HTR-8/SVneo (cell line): ENCODE results near the gene FAM171A1.
"Not testable (repeated sequence)": the region's sequence is repeated elsewhere in the genome, so short reads cannot be mapped to it uniquely, and the experiment has no call there.

Experiments
- DNase-seq: peaks from one replicate; pipeline ENCODE4 v3.0.0; 2011; ENCODE audit warnings: low spot score, mixed read lengths; ENCODE audit not compliant: insufficient read length
- FAIRE-seq: peaks from 2 replicates; lab custom pipeline; 2011; peaks lifted over from hg19 to GRCh38; lab: Jason Lieb, UNC

The FAM171A1 gene

DNA sequence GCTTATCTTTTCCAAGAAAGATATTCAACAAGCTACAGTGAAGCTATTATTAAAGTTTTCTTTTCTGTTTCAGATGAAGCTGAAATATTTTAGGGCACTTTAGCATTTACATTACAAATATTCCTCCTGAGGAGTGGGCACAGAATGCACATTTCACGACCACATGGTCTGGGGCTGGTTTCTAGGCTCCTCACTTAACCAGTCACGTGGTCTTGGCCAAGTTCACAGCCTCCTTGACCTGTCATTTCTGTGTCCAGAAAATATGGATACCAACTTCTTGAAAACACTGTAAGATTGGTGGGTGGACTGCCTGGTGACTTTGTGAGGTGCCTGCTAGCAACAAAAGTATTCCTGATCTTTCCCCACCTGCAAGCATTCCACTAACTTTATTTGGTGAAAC lies 70.9 kb downstream of the FAM171A1 start:
- FAIRE-seq, result no peak
- DNase-seq, result no peak

DNA sequence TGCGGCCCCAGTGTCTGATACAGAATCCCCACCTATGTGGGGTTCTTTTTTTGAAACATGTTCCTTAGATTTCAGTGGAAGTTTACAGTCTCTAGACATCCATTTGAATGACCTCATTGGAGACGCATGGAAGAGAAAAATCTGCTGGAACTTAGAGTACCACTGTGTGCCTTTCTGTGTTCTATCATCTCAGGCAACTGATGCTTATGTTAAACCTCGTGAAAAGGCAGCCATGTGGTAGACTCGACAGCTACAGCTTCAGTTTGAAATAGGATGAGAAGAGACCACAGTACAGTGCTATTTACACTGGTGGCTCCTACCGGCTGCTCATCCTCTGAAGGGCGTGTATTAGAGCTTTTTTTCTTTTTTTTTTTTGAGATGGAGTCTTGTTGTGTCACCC lies 74.4 kb downstream of the FAM171A1 start:
- DNase-seq (no peak), FAIRE-seq (no peak)

DNA sequence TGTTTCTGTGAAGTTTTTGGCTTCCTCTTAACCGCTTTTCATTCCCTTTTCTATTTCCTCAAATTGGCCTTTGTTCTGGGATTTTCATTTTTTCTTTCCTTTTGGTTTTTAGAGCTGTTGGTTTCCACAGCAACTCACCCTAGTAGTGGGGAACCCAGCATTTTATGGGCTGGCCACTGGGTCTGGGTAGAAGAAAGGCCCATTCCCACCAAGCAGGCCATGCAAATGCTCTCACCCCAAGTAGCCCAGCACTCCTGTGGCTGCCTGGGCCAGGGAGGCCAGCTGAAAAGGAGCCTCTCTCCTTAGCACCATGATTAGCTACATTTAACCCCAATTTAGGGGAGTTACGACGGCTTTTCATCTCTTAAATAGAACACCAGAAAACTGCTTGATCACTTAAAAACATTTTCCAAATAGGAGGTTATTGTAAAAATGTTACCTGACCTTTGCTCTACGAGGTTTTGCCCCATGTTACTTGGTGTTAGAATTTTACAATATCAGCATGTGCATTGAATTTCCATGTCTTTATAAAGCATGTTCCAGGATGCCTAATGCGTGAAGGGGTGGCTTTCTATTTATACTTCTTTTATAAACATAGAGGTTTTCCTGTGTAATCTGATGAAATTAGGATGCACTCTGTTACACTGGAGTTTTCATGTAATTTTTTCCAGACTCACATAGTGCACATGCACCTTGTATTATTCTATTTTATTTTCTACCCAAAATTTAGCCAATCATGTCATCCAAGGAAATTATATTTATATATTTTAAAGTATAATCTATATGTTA lies 75.4 kb downstream of the FAM171A1 start:
- DNase-seq (no peak), FAIRE-seq (no peak)

DNA sequence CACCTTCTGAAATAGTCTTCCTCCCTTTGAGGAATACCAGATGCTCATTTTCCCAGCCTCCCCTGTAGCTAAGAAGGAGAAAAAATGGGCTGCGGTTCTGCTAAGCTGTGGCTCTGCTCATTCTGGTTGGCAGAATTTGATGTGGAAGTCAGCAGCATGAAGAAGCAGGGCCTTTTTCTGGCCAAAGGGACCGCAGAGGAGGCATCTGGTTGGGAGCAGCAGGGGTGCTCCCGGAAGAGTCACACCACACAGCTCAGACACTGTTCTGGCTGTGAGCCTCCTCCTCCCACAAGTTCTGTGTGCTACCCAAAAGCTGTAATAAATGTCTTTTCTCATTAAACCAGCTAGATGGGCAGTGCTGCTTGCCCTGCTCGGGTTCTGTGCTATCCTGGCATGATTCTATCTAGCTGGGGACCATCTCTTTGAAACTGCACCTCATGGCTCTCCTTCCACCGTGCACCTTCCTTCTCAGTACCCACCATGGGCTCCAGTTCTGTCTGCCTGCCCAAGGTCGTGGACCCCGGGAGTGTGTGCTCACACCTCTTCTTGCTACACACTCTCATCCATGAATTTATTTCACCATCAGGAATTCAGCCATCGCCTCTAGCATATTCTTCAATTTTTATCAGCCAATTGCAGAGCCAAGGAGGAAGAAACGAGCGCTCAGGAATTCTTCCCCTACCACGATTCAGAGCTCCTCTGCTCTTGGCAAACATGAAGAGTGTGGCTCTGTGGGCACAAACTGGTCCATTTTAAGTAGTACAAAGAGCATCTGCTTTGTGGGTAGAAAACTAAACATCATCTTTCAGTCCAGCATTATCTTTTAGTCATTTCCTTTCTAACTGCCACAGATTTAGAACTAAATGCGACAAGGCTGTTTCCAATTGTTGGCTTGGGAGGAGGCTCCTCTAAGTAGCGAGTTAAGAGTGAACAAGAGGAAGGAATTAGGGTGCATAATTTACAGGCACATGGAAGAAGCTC lies 76.9 kb downstream of the FAM171A1 start:
- DNase-seq (no peak), FAIRE-seq (no peak)

DNA sequence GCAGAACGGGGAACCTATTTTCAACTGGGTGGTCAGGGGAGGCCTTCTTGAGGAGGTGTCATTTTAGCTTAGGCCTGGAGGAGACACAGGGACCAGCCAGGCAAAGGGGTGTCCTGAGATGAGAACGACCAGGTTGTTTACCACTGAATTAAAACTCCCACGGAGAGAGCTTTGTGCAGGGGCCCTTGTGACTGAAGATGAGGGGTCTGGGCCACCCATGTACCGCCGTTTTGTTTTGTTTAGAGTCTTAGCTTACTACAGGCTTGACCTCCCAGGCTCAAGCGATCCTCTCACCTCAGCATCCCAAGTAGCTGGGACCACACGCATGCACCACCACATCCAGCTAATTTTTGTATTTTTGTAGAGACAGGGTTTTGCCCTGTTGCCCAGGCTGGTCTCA lies 80.4 kb downstream of the FAM171A1 start:
- DNase-seq (no peak), FAIRE-seq (no peak)

DNA sequence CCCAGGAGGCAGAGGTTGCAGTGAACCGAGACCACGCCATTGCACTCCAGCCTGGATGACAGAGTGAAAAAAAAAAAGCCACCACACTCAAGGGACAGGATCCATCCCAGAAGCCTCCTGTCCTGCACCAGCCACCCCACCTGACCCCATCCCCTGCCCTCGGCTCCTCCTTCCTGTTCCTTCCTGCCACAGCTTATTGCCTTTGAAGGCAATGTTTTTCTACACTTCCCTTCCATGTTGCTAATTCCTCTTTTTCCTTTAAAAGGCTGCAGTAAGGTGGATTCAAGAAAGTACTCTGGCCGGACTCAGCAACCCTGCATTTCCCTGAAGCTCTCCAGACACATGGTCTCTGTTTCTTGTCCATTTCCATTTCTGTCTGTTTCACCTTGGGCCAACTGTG lies 80.9 kb downstream of the FAM171A1 start:
- FAIRE-seq, result no peak

DNA sequence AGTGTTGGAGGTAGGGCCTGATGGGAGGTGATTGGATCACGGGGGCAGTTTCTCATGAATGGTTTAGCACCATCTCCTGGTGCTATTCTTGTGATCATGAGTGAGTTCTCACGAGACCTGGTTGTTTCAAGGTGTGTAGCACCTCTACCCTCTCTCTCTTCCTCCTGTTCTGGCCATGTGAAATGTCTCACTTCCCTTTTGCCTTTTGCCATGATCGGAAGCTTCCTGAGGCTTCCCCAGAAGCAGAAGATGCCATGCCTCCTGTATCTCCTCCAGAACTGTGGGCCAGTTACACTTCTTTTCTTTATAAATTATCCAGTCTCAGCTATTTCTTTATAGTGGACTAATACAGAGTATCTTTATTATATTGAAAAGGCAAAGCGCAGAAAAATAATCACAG lies 90.1 kb downstream of the FAM171A1 start:
- FAIRE-seq (no peak), DNase-seq (no peak)

More for the DNA sequence above, 80.9 kb downstream of the FAM171A1 start:
- no peak for DNase-seq

DNA sequence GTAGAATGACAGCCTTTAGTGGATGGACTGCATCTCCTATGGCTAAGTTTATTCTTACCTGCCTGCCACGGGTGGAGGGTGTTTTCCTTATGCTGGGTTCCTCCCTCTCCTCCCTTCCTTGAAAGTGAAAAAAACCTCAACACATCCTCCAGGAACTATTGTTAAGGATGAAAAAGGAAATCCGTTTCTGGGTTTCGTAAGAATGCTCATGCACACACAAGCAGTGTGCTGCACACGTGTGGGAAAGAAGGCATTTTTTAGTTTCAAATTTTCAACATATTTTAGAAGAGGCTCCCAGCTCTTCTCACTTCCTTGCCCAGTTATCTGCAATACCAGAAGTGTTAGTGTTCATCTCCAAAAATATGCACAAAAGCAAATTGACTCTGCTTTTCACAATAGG lies 90.6 kb downstream of the FAM171A1 start:
- DNase-seq (no peak), FAIRE-seq (no peak)

DNA sequence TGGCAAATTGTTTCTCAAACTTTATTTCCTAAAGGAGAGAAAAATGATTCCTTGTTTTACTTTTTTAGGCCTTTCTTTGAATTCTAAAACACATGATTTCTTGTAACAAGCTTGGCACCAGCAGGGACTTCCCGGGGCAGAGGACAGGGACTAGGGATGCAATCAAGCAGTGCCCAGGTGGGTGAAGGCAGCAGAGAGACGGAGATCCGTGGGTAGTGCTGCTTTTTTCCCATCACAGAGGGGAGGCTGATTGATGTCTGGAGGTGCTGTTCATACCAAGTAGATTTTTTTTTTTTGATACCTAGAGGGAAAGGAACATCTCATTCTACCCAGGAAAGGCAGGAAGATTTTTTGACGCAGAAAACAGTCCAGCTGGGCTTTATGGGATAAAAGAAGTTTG lies 91.9 kb downstream of the FAM171A1 start:
- no peak for FAIRE-seq
- no peak for DNase-seq

DNA sequence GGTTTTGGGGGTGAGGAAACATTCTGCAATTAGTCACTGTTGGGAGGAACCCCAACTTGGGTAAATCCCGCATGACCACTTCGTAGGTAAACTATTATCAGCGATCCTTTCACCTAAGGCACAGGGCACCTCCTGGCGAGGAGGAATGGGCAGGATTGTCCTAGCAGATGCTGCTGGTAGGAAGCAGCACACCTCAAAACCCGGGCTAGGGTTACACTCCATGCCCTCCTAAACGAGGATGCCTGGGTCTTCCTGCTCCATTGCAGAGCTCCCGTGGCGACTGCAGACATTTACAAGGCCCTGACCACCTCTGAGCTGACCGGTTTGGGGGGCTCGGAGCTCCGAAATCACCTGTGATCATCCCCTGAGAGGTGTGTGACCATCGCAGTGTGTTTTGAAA lies 92.3 kb downstream of the FAM171A1 start:
- DNase-seq (no peak), FAIRE-seq (no peak)

DNA sequence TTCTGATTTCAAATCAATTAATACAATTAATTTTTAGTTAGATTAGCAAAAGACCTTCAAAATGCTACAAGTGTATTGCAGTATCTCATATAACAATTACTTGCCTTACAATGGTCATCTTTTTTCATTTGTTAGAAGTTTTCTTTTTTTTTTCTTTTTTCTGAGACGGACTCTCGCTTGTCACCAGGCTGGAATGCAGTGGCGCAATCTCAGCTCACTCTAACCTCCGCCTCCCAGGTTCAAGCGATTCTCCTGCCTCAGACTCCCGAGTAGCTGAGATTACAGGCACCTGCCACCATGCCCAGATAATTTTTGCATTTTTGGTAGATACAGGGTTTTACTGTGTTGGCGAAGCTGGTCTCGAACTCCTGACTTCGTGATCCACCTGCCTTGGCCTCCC lies 95.0 kb downstream of the FAM171A1 start:
- FAIRE-seq, DNase-seq: not testable (repeated sequence)

DNA sequence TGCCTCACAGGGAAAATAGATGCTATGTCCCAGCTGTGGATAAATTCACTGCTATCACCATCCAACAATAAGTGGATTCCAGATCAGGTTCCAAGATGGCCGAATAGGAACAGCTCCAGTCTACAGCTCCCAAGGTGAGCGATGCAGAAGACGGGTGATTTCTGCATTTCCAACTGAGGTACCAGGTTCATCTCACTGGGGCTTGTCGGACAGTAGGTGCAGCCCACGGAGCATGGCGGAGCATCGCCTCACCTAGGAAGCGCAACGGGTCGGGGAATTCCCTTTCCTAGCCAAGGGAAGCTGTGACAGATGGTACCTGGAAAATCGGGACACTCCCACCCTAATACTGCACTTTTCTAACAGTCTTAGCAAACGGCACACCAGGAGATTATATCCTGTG lies 101.3 kb downstream of the FAM171A1 start:
- FAIRE-seq, result not testable (repeated sequence)

DNA sequence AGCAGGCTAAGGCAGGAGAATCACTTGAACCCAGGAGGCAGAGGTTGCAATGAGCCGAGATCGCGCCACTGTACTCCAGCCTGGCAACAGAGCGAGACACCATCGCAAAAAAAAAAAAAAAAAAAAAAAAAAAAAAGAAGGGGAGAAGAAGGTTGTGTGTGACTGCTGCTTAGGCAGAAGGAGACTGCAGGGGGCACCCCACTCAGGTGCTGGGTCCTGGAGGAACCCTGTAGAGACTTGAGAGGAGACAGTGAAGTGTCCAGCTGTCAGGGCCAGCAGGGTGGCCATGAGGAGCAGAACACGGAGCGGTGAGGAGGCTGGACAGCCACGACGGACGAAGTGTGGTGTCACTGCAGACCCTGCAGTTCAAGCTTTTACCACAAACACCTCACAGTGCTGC lies 103.6 kb downstream of the FAM171A1 start:
- DNase-seq (no peak), FAIRE-seq (no peak)

More for the DNA sequence above, 101.3 kb downstream of the FAM171A1 start:
- DNase-seq, result not testable (repeated sequence)

DNA sequence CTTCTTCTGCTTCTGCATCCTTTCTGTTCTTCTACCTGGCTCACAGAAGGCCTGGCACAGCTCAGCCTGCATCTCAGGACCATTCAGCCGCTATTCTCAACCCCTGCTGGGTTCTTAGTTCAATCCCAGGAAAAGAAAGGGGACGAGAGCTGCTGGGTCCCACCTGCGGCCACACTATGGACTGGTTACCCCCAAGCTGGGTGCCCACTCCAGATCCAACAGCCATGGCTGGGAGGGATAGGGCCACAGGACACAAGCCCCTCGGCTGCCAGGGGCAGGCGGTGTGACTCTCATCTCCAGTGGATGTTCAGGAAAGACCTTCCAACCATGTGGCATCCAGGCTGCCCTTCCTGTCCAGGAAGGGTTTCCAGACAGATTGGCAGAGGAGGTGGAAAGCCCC lies 105.0 kb downstream of the FAM171A1 start:
- DNase-seq, result no peak
- FAIRE-seq, result no peak

DNA sequence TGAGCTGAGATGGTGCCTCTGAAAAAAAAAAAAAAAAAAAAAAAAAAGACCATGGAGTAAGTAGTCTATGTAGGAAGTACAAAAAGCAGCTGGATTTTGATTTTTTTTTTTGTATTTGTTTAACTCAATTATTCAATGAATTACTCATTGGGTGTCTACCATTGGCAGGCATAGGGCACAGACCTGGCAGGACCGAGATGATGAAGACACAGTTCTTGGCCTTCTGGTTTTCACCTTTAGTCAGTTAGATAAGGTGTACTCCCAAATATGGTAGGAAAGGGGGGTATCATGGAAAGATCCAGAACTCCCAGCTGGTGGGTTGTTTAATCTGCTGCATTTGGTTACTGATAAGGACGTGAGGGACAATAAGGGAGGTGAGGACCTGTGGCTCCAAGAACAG lies 105.5 kb downstream of the FAM171A1 start:
- FAIRE-seq (no peak), DNase-seq (no peak)

DNA sequence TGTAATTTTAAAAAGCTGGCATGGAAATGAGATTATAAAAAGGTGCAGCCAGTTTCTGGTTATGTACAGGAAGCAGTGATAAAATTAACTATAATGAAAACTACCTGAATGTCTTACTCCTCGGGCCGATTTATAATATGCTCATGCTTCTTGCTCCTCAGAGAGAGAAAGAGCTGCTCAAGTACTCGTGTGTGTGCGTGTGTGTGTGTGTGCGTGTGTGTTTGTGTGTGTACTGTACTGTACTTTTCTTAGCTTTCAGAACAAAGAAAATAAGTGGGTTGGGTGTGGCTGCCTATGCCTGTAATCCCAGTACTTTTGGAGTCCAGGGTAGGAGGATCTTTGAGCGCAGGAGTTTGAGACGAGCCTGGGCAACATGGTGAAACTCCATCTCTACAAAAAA lies 106.0 kb downstream of the FAM171A1 start:
- FAIRE-seq, result no peak
- no peak for DNase-seq

DNA sequence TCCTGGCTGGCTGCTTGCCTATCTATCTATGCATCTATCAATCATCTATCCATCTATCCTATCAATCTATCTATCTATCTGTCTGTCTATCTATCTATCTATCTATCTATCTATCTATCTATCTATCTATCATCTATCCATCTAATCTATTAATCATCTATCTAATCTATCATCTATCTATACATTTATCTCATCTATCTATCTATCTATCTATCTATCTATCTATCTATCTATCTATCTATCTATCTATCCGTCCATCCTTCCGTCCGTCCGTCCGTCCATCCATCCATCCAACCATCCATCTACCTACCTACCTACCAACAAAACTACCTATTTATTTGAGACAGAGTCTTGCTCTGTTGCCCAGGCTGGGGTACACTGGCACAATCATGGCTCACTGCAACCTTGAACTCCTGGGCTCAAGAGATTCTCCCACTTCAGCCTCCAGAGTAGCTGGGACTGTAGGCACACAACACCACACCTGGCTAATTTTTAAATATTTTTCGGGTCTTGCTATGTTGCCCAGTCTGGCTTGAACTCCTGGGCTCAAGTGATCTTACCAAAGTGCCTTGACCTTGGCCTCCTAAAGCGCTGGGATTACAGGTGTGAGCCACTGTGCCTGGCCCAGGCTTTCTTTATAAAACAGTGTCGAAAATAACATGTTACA lies 107.3 kb downstream of the FAM171A1 start:
- FAIRE-seq (no peak), DNase-seq (no peak)

DNA sequence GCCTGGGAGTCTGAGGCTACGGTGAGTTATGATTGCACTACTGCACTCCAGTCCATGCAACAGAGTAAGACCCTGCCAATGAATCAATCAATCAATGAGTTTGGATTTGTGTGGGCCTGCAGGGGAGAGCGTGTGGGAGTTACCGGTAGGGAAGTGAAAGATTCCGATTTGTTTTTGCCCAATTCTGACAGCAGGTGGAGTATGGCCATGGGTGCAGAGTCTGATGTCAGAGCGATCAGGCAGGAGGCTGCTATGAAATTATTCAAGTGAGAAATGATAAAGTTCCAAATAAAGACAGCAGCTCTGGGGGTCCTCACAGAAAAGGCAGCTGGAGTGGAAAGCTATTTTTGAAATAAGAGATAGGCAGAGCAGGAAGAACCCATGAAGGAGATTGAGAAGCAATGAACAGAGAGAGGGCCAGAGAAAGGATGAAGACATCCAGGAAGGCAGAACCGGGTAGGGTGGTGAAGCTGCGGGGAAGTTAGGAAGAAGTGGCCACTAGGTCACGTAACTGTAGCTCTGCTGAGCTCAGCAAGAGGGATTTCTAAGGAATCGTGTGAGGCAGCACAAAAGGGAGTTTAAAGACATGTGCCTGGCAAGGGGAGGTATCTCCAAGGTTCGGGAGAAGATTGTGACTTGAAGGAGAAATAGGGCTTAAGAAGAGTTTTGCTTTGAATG lies 108.9 kb downstream of the FAM171A1 start:
- no peak for DNase-seq
- FAIRE-seq, result no peak

DNA sequence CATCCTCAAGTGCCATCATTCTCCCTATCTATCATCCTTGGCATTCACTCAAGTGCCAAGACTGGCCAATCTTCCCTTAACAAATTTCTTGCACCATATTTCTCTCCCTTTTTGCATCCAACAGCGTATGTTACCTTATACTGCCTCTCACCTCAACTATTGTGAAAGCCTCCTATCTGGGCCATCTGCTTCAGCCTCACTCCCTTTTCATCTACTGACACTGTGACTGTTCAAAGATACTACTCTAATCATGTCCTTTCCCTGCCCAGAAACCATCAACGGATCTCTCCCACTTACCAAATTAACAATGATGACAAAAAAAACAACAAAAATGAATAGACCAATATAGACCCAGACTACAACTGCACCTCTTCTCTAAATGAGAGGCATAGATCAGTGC lies 112.0 kb downstream of the FAM171A1 start:
- FAIRE-seq (no peak), DNase-seq (no peak)

DNA sequence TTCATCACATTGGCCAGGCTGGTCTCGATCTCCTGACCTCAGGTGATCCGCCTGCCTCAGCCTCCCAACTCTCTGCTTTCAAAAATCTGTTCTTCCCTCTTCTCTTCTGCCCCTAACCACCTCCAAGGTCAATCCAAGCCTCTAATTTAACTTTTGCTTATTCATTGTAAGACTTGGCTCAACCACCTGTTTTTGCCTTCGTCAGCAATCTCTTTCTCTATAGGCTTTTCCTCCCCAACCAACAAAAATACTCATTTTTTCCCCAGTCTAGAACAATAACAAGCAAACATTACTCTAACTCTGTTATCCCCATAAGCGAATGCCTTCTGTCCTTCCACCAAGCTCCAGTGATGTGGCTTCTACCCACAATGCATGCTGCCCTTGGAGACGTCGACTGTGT lies 112.8 kb downstream of the FAM171A1 start:
- DNase-seq, result no peak
- no peak for FAIRE-seq
